Panc1 (cell line): ENCODE measurements around the gene HBS1L. TPM values are rescaled to one million over a fixed set of nuclear protein-coding genes. Genes with fewer than 3 reads are reported as not detected.

ENCODE experiments used
- ATAC-seq: fragments of 200-7000 bp; cut with Tn5 transposase; 2 replicates; pipeline ENCODE4 v1.9.1; 2020; ENCODE audit warnings: mild to moderate bottlenecking, moderate library complexity
- BruUV-seq: library from RNA; stranded (reverse); fragments of 400-500 nt; replicated peaks from 2 replicates; lab custom pipeline; 2021; lab: Mats Ljungman, UMichigan
- CTCF ChIA-PET: fragments of 300-600 bp; sonication (Branson Sonifier 250); formaldehyde crosslinking; loops from one replicate; lab custom pipeline; 2022; ENCODE audit warnings: antibody characterized with exemption; lab: Charles Lee
- POLR2A ChIA-PET: fragments of 300-600 bp; sonication (Branson Sonifier 250); formaldehyde crosslinking; loops from one replicate; lab custom pipeline; 2022; ENCODE audit warnings: antibody characterized with exemption; lab: Charles Lee
- DNase-seq: peaks from one replicate; pipeline ENCODE4 v3.0.0-alpha.2; 2010; ENCODE audit warnings: low read depth, low spot score
- H3K27ac ChIP-seq: 2 replicates; pipeline ENCODE4 v1.5.1; 2011; ENCODE audit warnings: mild to moderate bottlenecking, low read length, inconsistent platforms
- H3K27me3 ChIP-seq: fragments of 200-500 bp; sonication (Bioruptor generic); 2 replicates; pipeline ENCODE4 v1.6.0; 2014; ENCODE audit warnings: low read length, inconsistent platforms; ENCODE audit not compliant: control insufficient read depth, insufficient read depth
- H3K36me3 ChIP-seq: fragments of 200-500 bp; sonication (Bioruptor generic); 2 replicates; pipeline ENCODE4 v1.5.1; 2014; ENCODE audit warnings: inconsistent platforms, mild to moderate bottlenecking, low read length, moderate library complexity; ENCODE audit not compliant: control insufficient read depth, insufficient read depth
- H3K4me1 ChIP-seq: 2 replicates; pipeline ENCODE4 v1.5.1; 2011; ENCODE audit warnings: inconsistent platforms, mild to moderate bottlenecking, low read length, moderate library complexity; ENCODE audit not compliant: control insufficient read depth, insufficient read depth
- H3K4me3 ChIP-seq, 2 experiments: 2 replicates each; pipeline ENCODE4 v1.5.1; 2011 to 2012; ENCODE audit warnings: low read depth in 2 of 2, low read length in 2 of 2, mild to moderate bottlenecking in 2 of 2, inconsistent platforms in 1 of 2, moderate library complexity in 1 of 2
- H3K9me3 ChIP-seq: fragments of 200-500 bp; sonication (Bioruptor generic); 2 replicates; pipeline ENCODE4 v1.5.1; 2014; ENCODE audit warnings: low read depth, mild to moderate bottlenecking, inconsistent platforms, low read length, moderate library complexity; ENCODE audit not compliant: control insufficient read depth, insufficient read depth
- CTCF ChIP-seq: fragments of 450-650 bp; IDR thresholded peaks from 2 replicates; pipeline ENCODE4 v1.5.1; 2017; ENCODE audit warnings: mild to moderate bottlenecking
- POLR2AphosphoS5 ChIP-seq: IDR thresholded peaks from 2 replicates; pipeline ENCODE4 v1.6.1; 2012; ENCODE audit warnings: mild to moderate bottlenecking, low read depth, low read length, moderate library complexity
- REST ChIP-seq, 2 experiments: IDR thresholded peaks; 2 replicates each; pipeline ENCODE4 v1.6.1; 2011 to 2012; ENCODE audit warnings: low read depth in 2 of 2, control low read depth in 1 of 2, low read length in 1 of 2, mild to moderate bottlenecking in 1 of 2, moderate library complexity in 1 of 2; ENCODE audit not compliant: insufficient read depth in 1 of 2
- SIN3A ChIP-seq: IDR thresholded peaks from 2 replicates; pipeline ENCODE4 v1.6.1; 2012; ENCODE audit warnings: low read depth, mild to moderate bottlenecking, low read length, moderate library complexity, borderline replicate concordance; ENCODE audit not compliant: insufficient read depth
- TCF7L2 ChIP-seq: IDR thresholded peaks from 2 replicates; pipeline ENCODE4 v1.6.1; 2011; ENCODE audit warnings: mild to moderate bottlenecking, low read depth, low read length, inconsistent platforms
- in situ Hi-C: cut with HindIII; loops from 2 replicates; pipeline ENCODE4 v1.10.0; 2016; ENCODE audit warnings: low sequenced_read_pairs, low pct_unique_long_range_greater_than_20kb
- intact Hi-C: fragments of 100-400 bp; cut with micrococcal nuclease; formaldehyde crosslinking; loops from one replicate; pipeline ENCODE4 v1.10.0; 2022; ENCODE audit not compliant: unreplicated experiment
- total RNA-seq: library from RNA; stranded (reverse); gene quantifications from one replicate; pipeline ENCODE4 v1.2.1, GENCODE V29; 2021; ENCODE audit not compliant: unreplicated experiment

The HBS1L gene
- total RNA-seq, 1 experiment from 2014 or later: 79.2 TPM

- no TSS peak for BruUV-seq
- ChIA-PET POLR2A (no interaction called here), CTCF (interaction anchor here (0.6 kb wide), 1 partner anchor 823 kb away, joined by 7 read pairs; no protein-coding TSS in a partner anchor)
- TF ChIP-seq TCF7L2 (no peak), CTCF (peak; percentile 69; the same call in 1 of the 2 replicates), SIN3A (no peak), POLR2AphosphoS5 (no peak)
- ATAC-seq: no peak
- intact Hi-C loops (no loop called here), in situ Hi-C loops (no loop called here)
- Histone ChIP-seq H3K27me3 (no peaks in the 10 kb centered on the region), H3K4me1 (no peaks in the 10 kb centered on the region), H3K27ac (no peak overlapping the region), H3K36me3 (peaks cover 13% of the 10 kb centered on the region), H3K9me3 (no peaks in the 10 kb centered on the region), H3K4me3 (no peak overlapping the region)
- DNase-seq: no peak
Measured at GRCh38 chr6:135002229-135002844, 52.3 kb downstream of the HBS1L start.

GRCh38 chr6:134999107-134999506 is 55.5 kb downstream of the HBS1L start:
- DNase-seq: no peak
- no peak overlapping the region for H3K4me3 ChIP-seq
- in situ Hi-C loops: no loop called here
- intact Hi-C loops: no loop called here
- no peak overlapping the region for H3K27ac ChIP-seq
- TF ChIP-seq CTCF (no peak), SIN3A (no peak), REST (IDR thresholded peaks at IDR 0.05; ENCODE audit: insufficient read depth in 1 of 2, low read depth in 2 of 2, low read length in 1 of 2) (no peak), POLR2AphosphoS5 (no peak), TCF7L2 (no peak)
- no peaks in the 10 kb centered on the region for H3K4me1 ChIP-seq
- BruUV-seq: no TSS peak
- H3K9me3 ChIP-seq: no peaks in the 10 kb centered on the region
- H3K27me3 ChIP-seq: no peaks in the 10 kb centered on the region
- CTCF ChIA-PET: no interaction called here
- H3K36me3 ChIP-seq: peaks cover 26% of the 10 kb centered on the region
- POLR2A ChIA-PET: no interaction called here
- ATAC-seq: no peak
